Measurements from ENCODE around the gene PITRM1.
A peak's percentile ranks its signal among the peaks of the same experiment; 100 is the strongest.

PITRM1 gene

GRCh38 chr10:3139216-3139910 is 33.2 kb downstream of the PITRM1 start:
- no peak for DNase-seq (ENCODE audit: low spot score)

GRCh38 chr10:3137958-3138726 is 34.4 kb downstream of the PITRM1 start:
- no peak for DNase-seq (ENCODE audit: low spot score)

GRCh38 chr10:3136763-3137611 is 35.6 kb downstream of the PITRM1 start:
- DNase-seq (ENCODE audit: low spot score): peak; percentile 85

DNA sequence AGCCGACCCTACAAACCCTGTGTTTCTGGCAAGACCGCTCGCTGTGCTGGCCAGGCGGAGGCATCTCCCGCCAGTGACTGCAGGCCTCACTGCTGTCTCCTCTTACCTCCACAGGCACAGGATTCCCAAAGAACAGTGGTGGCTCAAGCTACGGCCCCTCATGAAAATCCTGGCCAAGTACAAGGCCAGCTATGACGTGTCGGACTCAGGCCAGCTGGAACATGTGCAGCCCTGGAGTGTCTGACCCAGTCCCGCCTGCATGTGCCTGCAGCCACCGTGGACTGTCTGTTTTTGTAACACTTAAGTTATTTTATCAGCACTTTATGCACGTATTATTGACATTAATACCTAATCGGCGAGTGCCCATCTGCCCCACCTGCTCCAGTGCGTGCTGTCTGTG is 36.2 kb downstream of the PITRM1 start:
- no peak for DNase-seq (ENCODE audit: low spot score)

- DNase-seq (ENCODE audit: low spot score): no peak
Measured at GRCh38 chr10:3135006-3135405, 37.6 kb downstream of the PITRM1 start.

DNA sequence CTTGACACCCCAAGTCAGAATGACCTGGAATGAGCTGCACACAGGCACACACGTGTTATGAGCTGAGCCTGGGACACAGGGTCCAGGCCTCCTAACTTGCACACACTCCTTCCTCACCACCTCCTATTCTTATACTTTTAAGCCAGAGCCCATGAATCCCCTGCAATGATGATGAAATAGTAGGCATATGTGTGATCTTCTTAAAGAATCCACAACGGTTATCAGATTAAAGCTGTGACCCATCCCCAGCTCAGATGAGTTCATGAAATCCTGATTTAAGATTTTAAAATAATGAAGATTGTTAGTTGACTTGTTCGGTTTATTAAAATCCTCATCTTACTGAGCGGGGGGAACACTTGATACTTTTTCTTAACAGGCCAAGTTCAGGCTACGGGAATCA is 38.6 kb downstream of the PITRM1 start:
- no peak for DNase-seq (ENCODE audit: low spot score)

DNA sequence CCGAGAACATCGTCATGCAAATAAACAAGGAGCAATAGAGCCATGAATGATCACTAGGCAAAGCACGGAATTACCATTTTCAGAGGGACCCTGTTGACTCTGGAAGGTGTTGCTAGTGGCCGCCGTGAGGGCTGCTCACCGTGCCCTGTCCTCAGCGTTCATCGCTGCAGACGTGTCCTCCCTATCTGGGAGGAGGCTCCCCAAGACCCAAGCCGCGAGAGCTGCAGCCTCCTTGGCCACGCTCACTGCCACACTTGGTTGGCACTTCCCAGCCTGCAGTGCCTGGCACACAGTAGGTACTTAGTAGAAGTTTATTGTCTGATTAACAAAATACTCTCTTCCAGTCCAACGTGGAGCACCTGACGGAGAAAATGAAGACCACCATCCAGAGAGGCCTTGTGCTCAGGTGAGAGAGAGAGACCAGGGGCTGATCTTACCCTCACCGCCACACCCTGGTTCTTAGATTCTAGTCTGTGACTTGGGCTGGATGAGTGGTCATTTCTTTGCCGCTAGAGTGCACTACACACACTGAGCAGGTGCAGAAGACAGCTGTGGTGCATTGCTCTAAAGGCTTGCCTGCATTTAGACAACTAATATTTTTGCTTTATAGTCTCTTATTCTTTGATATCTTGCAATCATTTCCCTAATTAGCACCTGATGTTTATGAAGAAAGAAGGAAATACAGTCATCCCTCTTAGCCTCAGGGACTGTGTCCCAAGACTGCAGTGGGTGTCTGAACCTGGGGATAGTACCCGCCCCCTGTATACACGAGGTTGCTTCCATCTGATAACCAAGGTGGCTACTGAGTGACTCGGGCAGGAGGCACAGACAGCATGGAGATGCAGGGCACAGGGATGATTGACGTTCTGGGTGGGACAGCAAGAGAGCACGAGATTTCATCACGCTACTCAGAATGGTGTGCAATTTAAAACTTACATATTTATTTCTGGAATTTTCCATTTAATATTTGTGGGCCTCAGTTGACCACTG is 40.3 kb downstream of the PITRM1 start:
- DNase-seq (ENCODE audit: low spot score): no peak

GRCh38 chr10:3131098-3131497 is 41.5 kb downstream of the PITRM1 start:
- no peak for DNase-seq (ENCODE audit: low spot score)

DNA sequence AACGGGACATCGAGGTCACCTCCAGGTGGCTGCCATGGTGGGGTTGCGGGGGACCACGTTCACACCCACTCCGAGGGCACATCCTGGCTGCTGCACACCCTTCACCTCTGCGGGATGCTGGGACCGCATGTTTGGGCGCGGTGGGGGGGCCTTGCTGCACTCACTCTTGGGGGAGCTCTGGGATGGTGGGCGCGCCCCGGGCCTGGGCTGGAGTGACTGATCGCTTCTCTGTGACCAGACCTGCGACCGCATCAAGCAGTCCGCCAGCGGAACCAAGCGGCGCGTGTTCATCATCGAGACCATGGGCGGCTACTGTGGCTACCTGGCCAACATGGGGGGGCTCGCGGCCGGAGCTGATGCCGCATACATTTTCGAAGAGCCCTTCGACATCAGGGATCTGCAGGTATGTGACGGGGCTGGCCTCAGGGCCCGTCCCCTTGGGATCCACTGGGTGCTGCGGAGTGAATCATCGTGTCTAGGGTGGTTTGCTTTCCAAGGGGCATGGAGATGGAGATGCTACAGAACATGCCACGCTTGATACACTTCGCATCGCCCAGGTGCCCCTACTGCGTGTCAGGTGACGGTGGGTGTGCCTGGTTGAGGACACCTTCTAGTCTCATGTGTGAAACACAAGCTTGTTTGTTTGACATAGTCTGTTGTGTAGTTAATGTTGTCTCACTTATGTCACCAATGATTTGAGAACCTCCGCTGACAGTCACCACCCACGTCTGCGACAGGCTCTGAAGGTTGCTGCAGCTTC is 42.8 kb downstream of the PITRM1 start:
- DNase-seq (ENCODE audit: low spot score): no peak

GRCh38 chr10:3128379-3129130 is 44.0 kb downstream of the PITRM1 start:
- DNase-seq (ENCODE audit: low spot score): no peak

DNA sequence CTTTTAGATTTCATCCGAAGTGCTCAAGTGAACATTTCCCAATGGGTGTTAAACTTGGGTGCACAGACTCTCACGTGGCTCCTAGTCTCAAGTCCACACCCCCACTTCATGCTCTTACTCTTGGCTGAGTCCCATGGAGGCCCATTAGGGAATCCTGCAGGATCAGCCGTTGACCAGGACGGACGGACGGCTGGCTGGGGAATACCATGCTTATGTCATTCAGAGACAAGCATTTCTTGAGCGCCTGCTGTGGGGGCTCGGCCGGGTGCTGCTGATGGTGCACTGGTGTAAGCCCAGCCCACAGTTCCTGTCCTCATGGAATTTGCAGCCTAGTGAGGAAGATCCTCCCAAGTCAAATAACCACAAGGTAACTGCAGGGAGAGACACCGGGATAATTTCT is 44.7 kb downstream of the PITRM1 start:
- DNase-seq (ENCODE audit: low spot score): no peak

- DNase-seq (ENCODE audit: low spot score): no peak
Measured at GRCh38 chr10:3126741-3127346, 45.7 kb downstream of the PITRM1 start.

GRCh38 chr10:3126249-3126648 is 46.3 kb downstream of the PITRM1 start:
- no peak for DNase-seq (ENCODE audit: low spot score)

DNA sequence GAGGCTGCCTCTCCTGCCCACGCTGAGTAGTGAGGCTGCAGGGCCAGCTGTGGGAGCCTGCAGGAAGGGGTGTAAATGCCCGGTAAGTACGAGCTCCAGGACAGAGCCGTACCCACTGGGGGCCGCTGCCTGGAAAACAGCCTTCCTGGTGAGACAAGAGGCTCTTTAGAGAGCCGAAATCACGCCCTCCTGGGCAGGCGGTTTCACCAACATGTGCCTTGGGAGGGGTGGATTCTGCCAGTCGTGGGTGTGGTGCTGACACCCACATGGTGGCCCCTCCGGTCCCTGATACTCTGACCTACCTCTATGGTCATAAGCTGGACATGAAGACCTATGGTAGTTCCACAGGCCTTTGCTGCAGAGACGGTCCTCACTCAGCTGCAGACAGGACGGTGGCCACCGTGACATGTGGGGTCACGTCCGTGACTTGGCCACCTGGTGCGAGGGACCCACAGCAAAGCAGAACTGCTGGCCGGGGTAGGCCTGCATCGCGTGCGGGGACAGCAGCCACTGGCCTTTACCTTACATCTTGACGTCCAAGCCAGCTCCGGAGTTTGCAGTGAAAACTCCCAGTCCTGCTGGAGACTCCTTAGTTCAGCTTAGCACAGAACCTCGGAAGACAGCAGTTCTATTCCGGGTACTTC is 46.9 kb downstream of the PITRM1 start:
- DNase-seq (ENCODE audit: low spot score): no peak

DNA sequence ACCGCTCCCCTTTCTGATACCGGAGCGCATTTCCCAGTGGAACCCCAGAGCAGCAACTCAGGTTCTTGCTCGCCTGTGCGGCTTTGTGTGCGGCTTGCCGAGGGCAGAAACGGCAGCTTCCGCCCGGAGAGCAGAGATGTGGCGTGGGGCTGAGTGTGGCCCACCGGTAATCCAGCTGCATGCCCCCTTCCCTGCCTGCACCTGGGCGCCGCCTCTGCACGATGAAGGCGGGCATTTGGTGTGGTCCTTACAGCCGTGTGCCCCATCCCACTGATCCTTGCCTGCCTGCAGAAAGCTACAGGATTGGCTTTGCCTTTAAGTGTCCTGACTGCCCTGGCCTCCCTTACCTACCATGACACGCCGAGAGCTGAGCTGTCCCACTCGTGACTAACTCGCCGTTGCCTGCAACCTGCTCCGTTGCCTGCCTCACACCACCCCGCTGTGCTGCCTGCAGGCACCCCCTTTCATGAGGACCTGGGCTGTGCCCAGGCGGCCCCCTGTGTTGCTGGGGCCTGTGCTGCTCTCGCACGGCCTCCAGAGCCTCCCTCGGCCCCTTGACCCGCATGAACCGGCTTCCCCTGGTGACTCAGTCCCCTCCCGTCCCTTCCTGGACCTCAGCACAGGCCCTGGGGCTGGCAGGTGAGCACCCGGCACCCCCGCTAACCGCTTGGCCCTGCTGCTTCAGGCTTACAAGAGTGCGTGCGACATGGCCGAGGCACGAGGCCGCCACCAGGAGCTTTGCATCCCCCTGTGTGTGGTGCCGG is 48.0 kb downstream of the PITRM1 start:
- no peak for DNase-seq (ENCODE audit: low spot score)

GRCh38 chr10:3123571-3124411 is 48.8 kb downstream of the PITRM1 start:
- no peak for DNase-seq (ENCODE audit: low spot score)

- DNase-seq (ENCODE audit: low spot score): peak; percentile 37
Measured at GRCh38 chr10:3122486-3123205, 49.9 kb downstream of the PITRM1 start.

Measured in GM03348 (cell line).